HG03521 (cell line): ENCODE measurements around the gene ZNF234.
A peak's percentile ranks its signal among the peaks of the same experiment; 100 is the strongest.
"Not testable (repeated sequence)": the region's sequence is repeated elsewhere in the genome, so short reads cannot be mapped to it uniquely, and the experiment has no call there.

Experiments
- ATAC-seq: cut with Tn5 transposase; IDR thresholded peaks from one replicate; pipeline ENCODE4 v1.9.1; 2021; ENCODE audit warnings: mild to moderate bottlenecking, moderate library complexity; ENCODE audit not compliant: unreplicated experiment

ZNF234 gene

GRCh38 chr19:44176590-44176989 lies 35.2 kb downstream of the ZNF234 start:
- no peak for ATAC-seq

- ATAC-seq = no peak
Observed at GRCh38 chr19:44180968-44181367, 39.6 kb downstream of the ZNF234 start.

GRCh38 chr19:44182145-44182544 lies 40.8 kb downstream of the ZNF234 start:
- no peak for ATAC-seq

- no peak for ATAC-seq
Observed at GRCh38 chr19:44190020-44190419, 48.7 kb downstream of the ZNF234 start.

- no peak for ATAC-seq
Observed at GRCh38 chr19:44192127-44192526, 50.8 kb downstream of the ZNF234 start.

- no peak for ATAC-seq
Observed at GRCh38 chr19:44196772-44197171, 55.4 kb downstream of the ZNF234 start.

- no peak for ATAC-seq
Observed at GRCh38 chr19:44202470-44202869, 61.1 kb downstream of the ZNF234 start.

GRCh38 chr19:44202974-44203373 lies 61.6 kb downstream of the ZNF234 start:
- no peak for ATAC-seq

- ATAC-seq = not testable (repeated sequence)
Observed at GRCh38 chr19:44203877-44204276, 62.5 kb downstream of the ZNF234 start.

GRCh38 chr19:44204772-44205171 lies 63.4 kb downstream of the ZNF234 start:
- ATAC-seq = no peak

GRCh38 chr19:44207126-44207803 lies 65.9 kb downstream of the ZNF234 start:
- peak; percentile 74 for ATAC-seq
